ENCODE measurements around the gene SPON2.

DNA sequence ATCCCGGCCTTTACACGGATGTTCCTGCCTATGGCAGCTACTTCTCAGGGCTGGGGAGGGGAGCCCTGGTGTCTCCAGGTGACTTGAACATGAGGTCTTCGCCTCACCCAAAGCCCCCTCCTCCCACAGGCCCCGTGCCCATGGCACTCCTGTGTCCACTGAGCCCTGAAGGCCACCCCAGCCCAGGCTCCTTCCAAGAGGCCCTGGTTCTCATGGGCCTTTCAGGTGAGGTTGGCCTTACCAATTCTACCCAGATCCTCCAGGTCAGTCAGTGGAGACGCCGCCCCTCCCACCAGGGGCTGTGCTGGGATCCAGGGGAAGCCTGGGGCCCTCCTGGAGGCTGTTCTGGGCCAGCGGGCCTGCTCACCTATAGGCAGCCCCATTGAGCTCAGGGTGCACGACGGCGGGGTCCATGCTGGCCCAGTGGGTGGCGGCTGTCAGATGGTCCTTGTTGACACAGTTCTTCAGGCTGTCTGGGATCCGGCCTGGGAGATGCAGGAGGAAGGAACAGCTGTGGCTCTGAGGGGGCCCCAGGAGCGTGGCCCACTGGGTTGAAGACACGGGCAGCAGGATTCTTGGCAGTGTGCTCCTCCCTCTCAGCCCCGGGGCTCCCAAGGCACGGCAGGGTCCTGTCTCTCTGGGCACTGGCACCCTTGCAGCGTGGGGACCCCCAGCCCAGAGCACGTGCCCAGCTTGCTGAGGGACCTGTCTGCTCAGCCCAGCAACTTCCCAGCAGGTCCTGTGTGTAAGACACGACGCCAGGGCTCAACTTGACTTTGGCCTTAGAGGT is 40.4 kb upstream of the SPON2 start:
- TF ChIP-seq POLR2A (IDR thresholded peaks at IDR 0.05; ENCODE audit: low read length) (no peak), GATA1 (IDR thresholded peaks at IDR 0.05; ENCODE audit: low read depth, low read length) (no peak)
